HG02973 (cell line): ENCODE results near the gene FMNL2.

Source experiments
- ATAC-seq: cut with Tn5 transposase; IDR thresholded peaks from one replicate; pipeline ENCODE4 v1.9.1; 2021; ENCODE audit warnings: moderate library complexity; ENCODE audit not compliant: unreplicated experiment

The FMNL2 gene

GRCh38 chr2:152337511-152337903 is 2.5 kb downstream of the FMNL2 start:
- ATAC-seq = no peak

GRCh38 chr2:152339556-152340286 is 4.7 kb downstream of the FMNL2 start:
- ATAC-seq = no peak

- ATAC-seq = no peak
Observed at GRCh38 chr2:152342259-152343046, 7.5 kb downstream of the FMNL2 start.

DNA sequence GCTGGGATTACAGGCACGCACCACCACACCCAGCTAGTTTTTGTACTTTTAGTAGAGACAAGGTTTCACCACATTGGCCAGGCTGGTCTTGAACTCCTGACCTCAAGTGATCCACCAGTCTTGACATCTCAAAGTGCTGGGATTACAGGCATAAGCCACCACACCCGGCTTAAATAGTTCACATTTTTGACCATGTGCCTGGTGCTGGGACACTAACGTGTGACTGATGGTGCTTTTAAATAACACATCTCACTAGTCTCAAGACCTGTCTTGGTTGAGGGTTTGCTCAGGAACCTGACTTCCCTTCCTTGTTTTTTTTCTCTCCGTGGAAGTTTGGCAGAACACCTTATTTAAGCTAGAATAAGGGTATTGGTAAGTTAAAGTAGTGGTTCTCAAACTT is 8.5 kb downstream of the FMNL2 start:
- no peak for ATAC-seq

DNA sequence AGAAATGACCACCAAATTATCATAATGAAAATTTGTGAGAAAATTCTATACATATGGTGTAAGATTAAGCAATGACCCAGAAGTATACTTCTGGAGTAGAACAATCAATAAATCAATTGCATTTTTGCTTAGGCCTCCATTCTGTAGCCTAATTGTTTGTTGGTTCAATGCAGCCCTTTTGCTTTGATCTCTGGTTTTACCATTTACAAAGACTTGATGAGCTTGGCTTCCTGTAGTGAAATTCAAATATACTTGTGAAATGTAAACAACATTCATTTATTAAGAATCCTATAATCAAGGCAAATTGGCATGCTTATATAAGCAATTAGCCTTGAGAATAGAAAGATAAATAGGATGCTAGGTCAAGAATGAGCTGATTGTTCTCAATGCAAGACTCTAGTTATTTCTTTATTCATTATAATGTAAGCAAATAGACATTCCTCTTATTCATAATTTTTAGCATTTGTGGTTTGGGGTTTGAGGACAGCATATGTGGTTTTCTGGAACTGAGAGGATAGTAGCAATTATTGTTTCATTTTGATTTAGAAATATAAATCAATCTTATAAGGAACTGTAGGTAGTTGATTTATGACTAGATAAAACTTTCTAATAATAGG is 9.7 kb downstream of the FMNL2 start:
- no peak for ATAC-seq

GRCh38 chr2:152347076-152347475 is 12.1 kb downstream of the FMNL2 start:
- no peak for ATAC-seq

DNA sequence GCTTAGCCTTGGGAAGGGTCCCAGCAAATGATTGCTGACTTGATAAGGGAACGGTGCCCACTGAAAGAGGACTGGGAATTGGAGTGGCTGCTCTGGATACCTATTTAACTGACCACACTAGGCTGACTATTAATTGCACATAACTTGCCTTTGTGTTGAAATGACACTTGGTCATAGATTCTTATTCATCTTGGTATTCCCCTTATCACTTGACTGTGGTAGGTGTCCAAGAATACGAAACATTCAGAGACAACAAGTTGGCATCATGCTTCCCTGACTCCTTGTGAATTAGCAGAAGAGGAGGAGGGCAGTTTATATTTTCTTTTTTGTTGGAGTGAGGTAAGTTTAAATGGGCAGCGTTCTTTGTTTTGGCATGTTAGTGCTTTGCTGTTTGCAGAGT is 13.4 kb downstream of the FMNL2 start:
- no peak for ATAC-seq

DNA sequence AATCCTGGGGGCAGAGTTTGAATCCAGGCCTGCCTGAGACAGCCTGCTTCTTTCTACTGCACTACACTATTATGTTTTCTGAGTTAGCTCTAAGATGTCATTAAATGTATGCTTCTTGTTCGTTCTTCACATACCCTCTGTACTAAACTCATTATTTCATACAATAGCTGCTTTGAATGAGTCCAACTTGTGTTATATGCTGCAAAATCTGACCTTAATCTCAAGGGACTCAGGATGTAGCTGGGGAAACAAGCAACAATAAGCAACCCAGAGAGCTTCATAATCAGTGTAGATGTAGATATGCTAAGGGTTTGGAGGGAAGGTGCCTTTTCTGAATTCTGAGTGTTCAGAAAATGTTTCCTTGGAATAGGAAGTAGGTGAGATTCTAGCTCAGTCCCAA is 14.4 kb downstream of the FMNL2 start:
- no peak for ATAC-seq

GRCh38 chr2:152350155-152350679 is 15.2 kb downstream of the FMNL2 start:
- ATAC-seq = no peak

DNA sequence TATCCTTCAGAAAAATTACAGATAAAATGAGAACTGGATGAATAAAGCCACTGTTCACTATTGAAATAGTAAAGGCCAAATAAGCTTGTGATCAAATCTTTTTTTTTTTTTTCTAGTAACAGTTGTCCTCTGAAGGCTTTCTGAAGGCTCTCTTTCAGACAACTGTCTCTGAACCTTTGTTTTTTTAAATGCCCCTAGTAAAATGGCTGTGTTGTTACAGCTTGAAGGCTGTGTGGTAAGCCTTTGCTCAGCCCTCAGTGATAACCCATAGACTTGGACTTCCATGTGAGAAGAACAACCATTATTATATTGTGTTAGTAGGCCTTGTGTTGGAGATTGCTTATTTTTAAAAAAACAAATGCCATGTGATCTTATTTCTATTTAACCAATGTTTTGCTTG is 17.6 kb downstream of the FMNL2 start:
- ATAC-seq = no peak

- no peak for ATAC-seq
Observed at GRCh38 chr2:152353364-152353763, 18.4 kb downstream of the FMNL2 start.

GRCh38 chr2:152354069-152354755 is 19.2 kb downstream of the FMNL2 start:
- no peak for ATAC-seq

DNA sequence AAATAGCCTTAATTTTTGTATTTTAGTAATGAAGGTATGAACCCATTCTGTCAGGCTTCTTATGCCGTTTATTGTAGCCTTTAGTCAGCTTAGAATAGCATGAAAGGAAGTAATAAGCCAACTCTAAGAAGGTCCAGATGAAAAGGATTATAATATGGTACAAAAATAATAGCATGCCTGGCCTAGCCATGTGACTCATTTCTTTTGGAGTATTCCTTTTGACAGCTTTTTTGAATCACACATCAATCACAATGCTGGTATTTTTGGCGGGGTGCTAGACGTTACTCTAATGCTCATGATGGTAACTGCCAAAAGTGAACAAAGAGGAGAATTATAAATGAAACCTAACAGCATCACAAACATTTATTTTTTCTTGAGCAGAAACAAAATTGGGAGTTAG is 19.9 kb downstream of the FMNL2 start:
- no peak for ATAC-seq

GRCh38 chr2:152355409-152355831 is 20.4 kb downstream of the FMNL2 start:
- no peak for ATAC-seq

DNA sequence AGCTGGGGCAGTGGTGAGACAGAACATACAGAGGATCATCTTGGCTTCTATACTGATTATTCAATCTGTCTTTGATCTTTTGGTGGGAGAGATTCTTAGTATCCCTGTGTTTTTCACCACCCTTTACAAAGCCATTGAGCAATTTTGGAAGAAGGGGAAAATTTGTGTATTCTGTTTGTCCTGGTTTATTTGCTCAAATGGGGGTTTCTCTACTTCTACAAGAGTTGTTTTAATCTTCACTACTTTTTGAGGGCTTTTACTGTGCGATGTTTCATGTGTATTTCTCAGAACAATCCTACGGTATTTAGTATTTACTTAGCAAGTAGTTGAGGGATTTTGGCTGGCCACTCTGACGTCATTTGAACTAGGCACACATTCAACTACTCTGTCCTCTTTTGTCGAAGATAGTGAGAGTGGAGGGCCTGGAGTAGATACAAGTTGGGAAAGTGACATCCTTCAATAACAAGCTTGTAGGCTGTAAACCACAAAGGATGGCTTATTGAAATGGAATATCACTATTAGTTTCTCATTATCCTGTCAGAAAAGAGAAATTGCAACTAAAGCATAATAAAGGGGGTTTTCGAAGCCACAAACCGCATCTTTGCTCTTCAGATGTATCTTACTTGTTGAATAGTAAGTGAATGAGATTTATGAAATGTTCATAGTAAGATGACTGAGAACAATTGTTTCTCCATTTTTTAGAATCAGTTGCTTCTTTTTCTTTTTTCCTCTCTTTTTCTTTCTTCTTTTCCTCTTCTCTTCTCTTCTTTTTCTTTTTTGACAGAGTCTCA is 24.8 kb downstream of the FMNL2 start:
- ATAC-seq = no peak

DNA sequence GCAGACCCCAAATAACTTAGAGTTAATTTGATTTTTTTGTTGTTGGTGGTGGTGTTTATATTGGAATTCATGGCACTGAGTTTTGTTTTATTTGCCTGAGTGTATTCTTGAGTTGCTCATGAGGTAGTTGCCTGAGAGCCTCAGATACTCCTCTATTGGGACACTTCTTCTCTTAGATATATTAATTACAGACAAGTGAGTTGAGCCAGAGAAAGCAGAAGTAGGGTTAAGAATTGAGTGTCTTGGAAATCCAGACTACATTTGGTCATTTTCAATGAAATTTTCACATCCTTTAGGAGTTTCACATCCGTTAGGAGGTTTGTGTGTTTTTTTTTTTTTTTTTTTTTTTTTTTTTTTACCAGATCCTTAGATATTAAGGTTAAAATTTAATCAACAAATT is 29.0 kb downstream of the FMNL2 start:
- no peak for ATAC-seq

- ATAC-seq = peak; percentile 75
Observed at GRCh38 chr2:152367547-152368390, 32.8 kb downstream of the FMNL2 start.

- ATAC-seq = no peak
Observed at GRCh38 chr2:152369176-152369860, 34.3 kb downstream of the FMNL2 start.

DNA sequence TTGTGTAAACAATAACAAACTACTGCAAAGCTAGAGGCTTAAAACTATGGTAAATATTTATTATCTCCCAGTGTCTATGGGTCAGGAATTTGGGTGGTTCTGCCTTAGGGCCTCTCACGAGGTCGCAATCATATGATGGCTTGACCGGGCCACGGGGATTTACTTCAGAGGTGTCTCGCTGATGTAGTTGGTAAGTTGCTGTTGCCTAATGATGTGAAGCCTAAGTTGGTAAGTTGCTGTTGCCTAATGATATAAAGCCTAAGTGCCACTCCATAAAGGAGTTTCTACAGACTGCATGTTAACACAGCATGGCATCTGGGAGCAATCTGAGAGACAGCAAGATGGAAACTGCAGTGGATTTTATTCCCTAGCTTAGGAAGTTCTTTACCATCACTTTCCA is 35.8 kb downstream of the FMNL2 start:
- no peak for ATAC-seq
